ENCODE data around the gene PHETA2.

GRCh38 chr22:42069801-42070516, 4.1 kb upstream of the PHETA2 start:
- TF ChIP-seq CTCF (IDR thresholded peaks at IDR 0.05 in 2 of 3, conservative IDR thresholded peaks at IDR 0.05 in 1 of 3; ENCODE audit: borderline replicate concordance in 1 of 3, insufficient read depth in 1 of 3, low read depth in 2 of 3, low read length in 2 of 3) (no peak), POLR2AphosphoS5 (IDR thresholded peaks at IDR 0.05; ENCODE audit: low read depth, low read length) (no peak), MAX (IDR thresholded peaks at IDR 0.05) (no peak), EZH2 (IDR thresholded peaks at IDR 0.05) (no peak), POLR2A (IDR thresholded peaks at IDR 0.05; ENCODE audit: borderline replicate concordance, extremely low read depth, insufficient read depth, insufficient read length) (no peak), FOSL1 (IDR thresholded peaks at IDR 0.05; ENCODE audit: low read depth) (no peak), EZH2phosphoT487 (IDR thresholded peaks at IDR 0.05; ENCODE audit: borderline replicate concordance) (no peak), SP1 (IDR thresholded peaks at IDR 0.05; ENCODE audit: low read depth) (no peak), SIN3A (IDR thresholded peaks at IDR 0.05; ENCODE audit: low read depth) (no peak), REST (IDR thresholded peaks at IDR 0.05; ENCODE audit: low read depth) (no peak), CEBPB (IDR thresholded peaks at IDR 0.05; ENCODE audit: low read depth) (no peak)
